Measurements from ENCODE around the gene HAAO. TPM values are rescaled to one million over a fixed set of nuclear protein-coding genes. Genes with fewer than 3 reads are reported as not detected.

The HAAO gene
- total RNA-seq, 1 donor from 2014 or later: 1.1 TPM

- H4K20me1 ChIP-seq (ENCODE audit: insufficient read depth, low read length): no peaks in the 10 kb centered on the region
Measured at GRCh38 chr2:42806786-42807185, 14.4 kb upstream of the HAAO start.

GRCh38 chr2:42804891-42805290 is 12.5 kb upstream of the HAAO start:
- Histone ChIP-seq H3K27ac (ENCODE audit: low read depth, low read length) (no peak overlapping the region), H2AFZ (ENCODE audit: low read depth, low read length) (no peak overlapping the region), H3K4me1 (ENCODE audit: insufficient read depth, low read length) (no peaks in the 10 kb centered on the region), H3K27me3 (ENCODE audit: insufficient read depth, low read length) (no peaks in the 10 kb centered on the region), H4K20me1 (ENCODE audit: insufficient read depth, low read length) (no peaks in the 10 kb centered on the region), H3K4me3 (ENCODE audit: insufficient read depth, low read depth, low read length) (no peak overlapping the region), H3K4me2 (ENCODE audit: low read length) (no peak overlapping the region), H3K9me3 (ENCODE audit: insufficient read depth, low read depth, low read length) (no peaks in the 10 kb centered on the region), H3K36me3 (ENCODE audit: insufficient read depth, low read length) (no peaks in the 10 kb centered on the region), H3K9ac (ENCODE audit: low read length) (no peak overlapping the region), H3K79me2 (ENCODE audit: insufficient read depth, low read length) (no peaks in the 10 kb centered on the region)
- FAIRE-seq (no peak), DNase-seq (ENCODE audit: low read depth) (no peak)
- no peaks in the 10 kb centered on the region for H3K9me3 Mint-ChIP-seq (ENCODE audit: unreplicated experiment)
- H3K27ac Mint-ChIP-seq (ENCODE audit: unreplicated experiment): no peak overlapping the region
- H3K27me3 Mint-ChIP-seq (ENCODE audit: low read depth, unreplicated experiment): no peaks in the 10 kb centered on the region
- no peaks in the 10 kb centered on the region for H3K4me1 Mint-ChIP-seq (ENCODE audit: low read depth, unreplicated experiment)
- TF ChIP-seq EZH2 (IDR thresholded peaks at IDR 0.05; ENCODE audit: insufficient read depth, low read length) (no peak), CTCF (IDR thresholded peaks at IDR 0.05; ENCODE audit: insufficient read depth, low read depth, low read length) (no peak)
- no peaks in the 10 kb centered on the region for H3K36me3 Mint-ChIP-seq (ENCODE audit: low read depth, unreplicated experiment)
- no peak overlapping the region for H3K4me3 Mint-ChIP-seq (ENCODE audit: unreplicated experiment)

More at GRCh38 chr2:42806786-42807185, 14.4 kb upstream of the HAAO start:
- no peaks in the 10 kb centered on the region for H3K4me1 Mint-ChIP-seq (ENCODE audit: low read depth, unreplicated experiment)
- H3K27ac Mint-ChIP-seq (ENCODE audit: unreplicated experiment): no peak overlapping the region
- no peaks in the 10 kb centered on the region for H3K36me3 ChIP-seq (ENCODE audit: insufficient read depth, low read length)
- no peaks in the 10 kb centered on the region for H3K27me3 ChIP-seq (ENCODE audit: insufficient read depth, low read length)
- H3K36me3 Mint-ChIP-seq (ENCODE audit: low read depth, unreplicated experiment): no peaks in the 10 kb centered on the region
- peaks cover 11% of the 10 kb centered on the region for H3K4me1 ChIP-seq (ENCODE audit: insufficient read depth, low read length)
- no peak for TF ChIP-seq CTCF (IDR thresholded peaks at IDR 0.05; ENCODE audit: insufficient read depth, low read depth, low read length)
- no peak overlapping the region for H2AFZ ChIP-seq (ENCODE audit: low read depth, low read length)
- no peaks in the 10 kb centered on the region for H3K27me3 Mint-ChIP-seq (ENCODE audit: low read depth, unreplicated experiment)
- H3K4me3 Mint-ChIP-seq (ENCODE audit: unreplicated experiment): no peak overlapping the region
- H3K4me3 ChIP-seq (ENCODE audit: insufficient read depth, low read depth, low read length): no peak overlapping the region
- no peak overlapping the region for H3K27ac ChIP-seq (ENCODE audit: low read depth, low read length)
- no peak overlapping the region for H3K4me2 ChIP-seq (ENCODE audit: low read length)
- no peaks in the 10 kb centered on the region for H3K9me3 Mint-ChIP-seq (ENCODE audit: unreplicated experiment)
- no peaks in the 10 kb centered on the region for H3K79me2 ChIP-seq (ENCODE audit: insufficient read depth, low read length)
- no peak for DNase-seq (ENCODE audit: low read depth)
- H3K9me3 ChIP-seq (ENCODE audit: insufficient read depth, low read depth, low read length): no peaks in the 10 kb centered on the region
- FAIRE-seq: no peak
- H3K9ac ChIP-seq (ENCODE audit: low read length): no peak overlapping the region

GRCh38 chr2:42804338-42804737 is 12.0 kb upstream of the HAAO start:
- DNase-seq (ENCODE audit: low read depth): no peak
- Histone ChIP-seq H3K9me3 (ENCODE audit: insufficient read depth, low read depth, low read length) (no peaks in the 10 kb centered on the region), H3K27me3 (ENCODE audit: insufficient read depth, low read length) (no peaks in the 10 kb centered on the region), H3K79me2 (ENCODE audit: insufficient read depth, low read length) (no peaks in the 10 kb centered on the region), H3K27ac (ENCODE audit: low read depth, low read length) (no peak overlapping the region), H3K9ac (ENCODE audit: low read length) (no peak overlapping the region), H4K20me1 (ENCODE audit: insufficient read depth, low read length) (no peaks in the 10 kb centered on the region), H2AFZ (ENCODE audit: low read depth, low read length) (no peak overlapping the region), H3K4me1 (ENCODE audit: insufficient read depth, low read length) (no peaks in the 10 kb centered on the region), H3K36me3 (ENCODE audit: insufficient read depth, low read length) (no peaks in the 10 kb centered on the region), H3K4me3 (ENCODE audit: insufficient read depth, low read depth, low read length) (no peak overlapping the region), H3K4me2 (ENCODE audit: low read length) (no peak overlapping the region)
- Mint-ChIP-seq H3K4me3 (ENCODE audit: unreplicated experiment) (no peak overlapping the region), H3K27me3 (ENCODE audit: low read depth, unreplicated experiment) (no peaks in the 10 kb centered on the region), H3K4me1 (ENCODE audit: low read depth, unreplicated experiment) (no peaks in the 10 kb centered on the region), H3K9me3 (ENCODE audit: unreplicated experiment) (no peaks in the 10 kb centered on the region), H3K36me3 (ENCODE audit: low read depth, unreplicated experiment) (no peaks in the 10 kb centered on the region), H3K27ac (ENCODE audit: unreplicated experiment) (no peak overlapping the region)
- no peak for FAIRE-seq
- TF ChIP-seq EZH2 (IDR thresholded peaks at IDR 0.05; ENCODE audit: insufficient read depth, low read length) (no peak), CTCF (IDR thresholded peaks at IDR 0.05; ENCODE audit: insufficient read depth, low read depth, low read length) (no peak)
